DND-41 (cell line): ENCODE measurements around the gene GABBR1.

ENCODE experiments used
- CTCF ChIP-seq: IDR thresholded peaks from 2 replicates; pipeline ENCODE4 v1.5.1; 2012; ENCODE audit warnings: borderline replicate concordance, low read length, moderate library complexity, mild to moderate bottlenecking; ENCODE audit not compliant: poor library complexity, severe bottlenecking; ENCODE audit errors: extremely low read depth
- EZH2 ChIP-seq: IDR thresholded peaks from 3 replicates; pipeline ENCODE4 v1.6.1; 2012; ENCODE audit warnings: borderline replicate concordance, low read depth, mild to moderate bottlenecking, moderate library complexity, low read length, inconsistent platforms; ENCODE audit not compliant: severe bottlenecking

GRCh38 chr6:29674008-29674407, 41.0 kb upstream of the GABBR1 start:
- TF ChIP-seq CTCF: no peak
- TF ChIP-seq EZH2: no peak
